K562 (cell line): ENCODE results near the gene SLC37A4. TPM values are rescaled to one million over a fixed set of nuclear protein-coding genes. Genes with fewer than 3 reads are reported as not detected.

ENCODE experiments used
- CTBP1 ChIP-seq: fragments of 450-650 bp; IDR thresholded peaks from 2 replicates; pipeline ENCODE4 v1.6.1; 2016; ENCODE audit warnings: borderline replicate concordance
- FOSL1 ChIP-seq: fragments of 200-800 bp; sonication (Bioruptor generic); conservative IDR thresholded peaks from 2 replicates; pipeline ENCODE4 v1.6.1; 2016; ENCODE audit warnings: missing genetic modification characterization, missing compliant biosample characterization
- GTF3C2 ChIP-seq: IDR thresholded peaks from 3 replicates; pipeline ENCODE4 v1.6.1; 2011; ENCODE audit warnings: borderline replicate concordance, mild to moderate bottlenecking, moderate library complexity; ENCODE audit not compliant: insufficient read length; ENCODE audit errors: extremely low read depth
- HDGF ChIP-seq: fragments of 450-650 bp; IDR thresholded peaks from 2 replicates; pipeline ENCODE4 v1.6.1; 2016
- HNRNPLL ChIP-seq: fragments of 200-400 bp; formaldehyde crosslinking; IDR thresholded peaks from 2 replicates; pipeline ENCODE4 v1.6.1; 2017; ENCODE audit warnings: low read length, low read depth, mild to moderate bottlenecking; ENCODE audit not compliant: poor library complexity, severe bottlenecking
- MAZ ChIP-seq, 2 experiments: fragments of 450-650 bp in 1 of 2; sonication (generic) in 1 of 2; formaldehyde crosslinking; IDR thresholded peaks in 1 of 2; conservative IDR thresholded peaks in 1 of 2; 2 replicates each; pipeline versions ENCODE4 v1.4.0 to v1.5.0; 2020; ENCODE audit warnings: mild to moderate bottlenecking in 1 of 2, missing genetic modification reagents in 1 of 2
- MYNN ChIP-seq, 2 experiments: sonication (generic); formaldehyde crosslinking in 1 of 2; IDR thresholded peaks; 2 replicates each; pipeline versions ENCODE4 v1.5.0 to v1.6.1; 2016 to 2020; ENCODE audit warnings: antibody characterized with exemption in 1 of 2, missing genetic modification reagents in 1 of 2
- NR2C1 ChIP-seq, 2 experiments: fragments of 450-650 bp; IDR thresholded peaks; 2 replicates each; pipeline ENCODE4 v1.6.1; 2017; ENCODE audit warnings: mild to moderate bottlenecking in 2 of 2, antibody characterized with exemption in 1 of 2, inconsistent platforms in 1 of 2, missing compliant biosample characterization in 1 of 2, missing genetic modification characterization in 1 of 2
- POLR2G ChIP-seq: fragments of 200-400 bp; formaldehyde crosslinking; IDR thresholded peaks from 2 replicates; pipeline ENCODE4 v1.6.1; 2017; ENCODE audit warnings: low read depth, mild to moderate bottlenecking, antibody characterized with exemption, low read length, moderate library complexity
- POLR3A ChIP-seq: IDR thresholded peaks from 2 replicates; pipeline ENCODE4 v1.6.1; 2011; ENCODE audit warnings: borderline replicate concordance, mild to moderate bottlenecking, moderate library complexity; ENCODE audit not compliant: insufficient read length, insufficient read depth; ENCODE audit errors: extremely low read depth
- RBFOX2 ChIP-seq: fragments of 200-400 bp; formaldehyde crosslinking; IDR thresholded peaks from 2 replicates; pipeline ENCODE4 v1.6.1; 2017; ENCODE audit warnings: low read depth, mild to moderate bottlenecking, low read length, moderate library complexity
- RCOR1 ChIP-seq, 2 experiments: IDR thresholded peaks; 2 replicates each; pipeline ENCODE4 v1.6.1; 2012; ENCODE audit warnings: low read depth in 2 of 2, low read length in 2 of 2, borderline replicate concordance in 1 of 2, improper control_type of control experiment in 1 of 2
- SMAD4 ChIP-seq: fragments of 250-450 bp; sonication (Bioruptor Pico); conservative IDR thresholded peaks from 2 replicates; pipeline ENCODE4 v1.8.0; 2021; ENCODE audit warnings: inconsistent platforms, mild to moderate bottlenecking, moderate library complexity
- USF2 ChIP-seq: sonication (generic); formaldehyde crosslinking; IDR thresholded peaks from 2 replicates; pipeline ENCODE4 v1.5.0; 2020; ENCODE audit warnings: missing genetic modification reagents
- VEZF1 ChIP-seq: fragments of 200-800 bp; sonication (Bioruptor generic); IDR thresholded peaks from 2 replicates; pipeline ENCODE4 v1.6.1; 2017; ENCODE audit warnings: missing genetic modification characterization, missing compliant biosample characterization
- ZC3H11A ChIP-seq: IDR thresholded peaks from 2 replicates; pipeline ENCODE4 v1.6.1; 2012; ENCODE audit warnings: low read depth, low read length, improper control_type of control experiment
- ZNF197 ChIP-seq: fragments of 200-800 bp; sonication (Bioruptor generic); IDR thresholded peaks from 2 replicates; pipeline ENCODE4 v1.6.1; 2016; ENCODE audit warnings: low read depth, missing genetic modification characterization, missing compliant biosample characterization
- ZNF639 ChIP-seq, 2 experiments: fragments of 200-800 bp in 1 of 2; sonication (Bioruptor generic) in 1 of 2; sonication (generic) in 1 of 2; formaldehyde crosslinking in 1 of 2; IDR thresholded peaks in 1 of 2; conservative IDR thresholded peaks in 1 of 2; 2 replicates each; pipeline versions ENCODE4 v1.5.0 to v1.6.1; 2016 to 2020; ENCODE audit warnings: missing compliant biosample characterization in 1 of 2, missing genetic modification characterization in 1 of 2, missing genetic modification reagents in 1 of 2
- polyA plus RNA-seq, 8 experiments: library from polyadenylated mRNA; depleted of rRNA in 4 of 8; stranded (reverse) in 5 of 8; unstranded in 3 of 8; fragments of >200 nt; fragmentation: Nextera tagmentation in 2 of 8; fragmentation: Illumina TruSeq in 1 of 8; extraction: Ambion mirVana in 2 of 8; extraction: Trizol in 1 of 8; gene quantifications; 2 replicates each; pipeline versions ENCODE4 v1.2.1 to v1.2.3, GENCODE V29; 2011 to 2014; ENCODE audit warnings: inconsistent platforms in 1 of 8, missing spikeins in 1 of 8
- total RNA-seq, 7 experiments: library from RNA; depleted of rRNA in 6 of 7; stranded (reverse); fragments of >200 nt in 6 of 7; fragmentation: Illumina TruSeq in 2 of 7; extraction: Trizol in 2 of 7; gene quantifications; 2 replicates each; pipeline versions ENCODE4 v1.2.1 to v1.2.3, GENCODE V29; 2011 to 2021; ENCODE audit warnings: low replicate concordance in 1 of 7

SLC37A4 gene
- total and polyA plus RNA-seq, 9 of the 15 experiments (the other 6 are each of a cell fraction or from before 2014, with no cell fraction given), result 24.7 to 73.9 (median 40.7) TPM

DNA sequence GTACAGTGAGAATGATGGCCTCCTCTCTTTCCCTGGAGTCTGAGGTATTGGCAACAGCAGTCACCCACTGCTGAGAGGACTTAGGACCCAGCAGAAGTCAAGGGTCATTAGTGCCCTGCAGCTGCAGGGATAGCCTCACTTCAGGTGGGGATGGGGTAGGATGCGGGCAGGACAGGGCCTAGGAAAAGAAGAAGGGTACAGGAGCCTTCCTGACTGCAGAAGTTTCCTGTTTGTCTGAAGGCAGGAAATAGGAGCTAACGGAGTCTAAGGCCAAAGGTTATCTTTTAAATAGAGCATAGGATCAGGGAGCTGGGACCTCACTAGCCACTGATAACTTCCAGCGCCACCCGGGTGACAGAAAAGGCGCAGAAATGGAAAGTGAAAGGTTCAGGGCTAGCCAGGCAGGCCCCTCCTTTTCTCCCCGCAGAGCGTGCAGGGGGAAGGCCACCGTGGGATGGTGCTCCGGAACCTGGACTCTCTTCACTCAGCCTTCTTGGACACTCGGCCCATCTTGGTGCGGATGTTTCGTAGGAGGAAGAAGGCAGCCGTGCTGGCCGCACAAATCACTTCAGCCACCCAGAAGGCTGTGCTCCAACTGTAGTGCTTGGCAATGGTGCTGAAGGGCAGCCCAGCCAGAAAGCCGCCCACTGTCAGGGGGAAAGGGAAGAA lies 6.1 kb downstream of the SLC37A4 start (continued):
- TF ChIP-seq GTF3C2, result no peak
- TF ChIP-seq MAZ (CRISPR knock-in tag; conservative IDR thresholded peaks at IDR 0.05 in 1 of 2, IDR thresholded peaks at IDR 0.05 in 1 of 2), result 0 out of 4 replicates have a peak, but pooled peaks of 1 of the 2 experiments have one; percentile 35
- peak; percentile 49; the same call in 1 of the 2 replicates for TF ChIP-seq CTBP1
- no peak for TF ChIP-seq ZC3H11A
- 0 out of 2 replicates have a peak, but pooled peaks have one; percentile 11 for TF ChIP-seq MYNN (IDR thresholded peaks at IDR 0.05)
- no peak for TF ChIP-seq MYNN (CRISPR knock-in tag; IDR thresholded peaks at IDR 0.05)
- no peak for TF ChIP-seq USF2 (CRISPR knock-in tag)
- TF ChIP-seq VEZF1, result peak; percentile 68; the same call in 1 of the 2 replicates
- no peak for TF ChIP-seq ZNF639 (CRISPR knock-in tag; conservative IDR thresholded peaks at IDR 0.05 in 1 of 2, IDR thresholded peaks at IDR 0.05 in 1 of 2)
- TF ChIP-seq HDGF, result no peak
- TF ChIP-seq POLR3A, result no peak
- TF ChIP-seq SMAD4 (CRISPR knock-in tag), result 0 out of 2 replicates have a peak, but pooled peaks have one; percentile 32
- TF ChIP-seq RCOR1 (IDR thresholded peaks at IDR 0.05; ENCODE audit: borderline replicate concordance in 1 of 2, low read depth in 2 of 2, low read length in 2 of 2), result peak in 1 of 2 experiments; percentile 39; a peak in 1 of 4 replicates
- TF ChIP-seq ZNF197 (CRISPR knock-in tag), result no peak
- peak; percentile 35; the same call in 1 of the 2 replicates for TF ChIP-seq RBFOX2
- no peak for TF ChIP-seq HNRNPLL
- TF ChIP-seq POLR2G, result peak; percentile 50; the same call in 1 of the 2 replicates
- peak; percentile 26; the same call in 1 of the 2 replicates for TF ChIP-seq NR2C1 (IDR thresholded peaks at IDR 0.05)
- peak; percentile 73 for TF ChIP-seq NR2C1 (tag; IDR thresholded peaks at IDR 0.05)
- TF ChIP-seq FOSL1, result 0 out of 2 replicates have a peak, but pooled peaks have one; percentile 9
